GM19023 (cell line): ENCODE results near the gene DLG2.

Experiments used
- ATAC-seq: cut with Tn5 transposase; IDR thresholded peaks from one replicate; pipeline ENCODE4 v1.9.1; 2021; ENCODE audit warnings: mild to moderate bottlenecking, moderate library complexity; ENCODE audit not compliant: unreplicated experiment

The DLG2 gene

DNA sequence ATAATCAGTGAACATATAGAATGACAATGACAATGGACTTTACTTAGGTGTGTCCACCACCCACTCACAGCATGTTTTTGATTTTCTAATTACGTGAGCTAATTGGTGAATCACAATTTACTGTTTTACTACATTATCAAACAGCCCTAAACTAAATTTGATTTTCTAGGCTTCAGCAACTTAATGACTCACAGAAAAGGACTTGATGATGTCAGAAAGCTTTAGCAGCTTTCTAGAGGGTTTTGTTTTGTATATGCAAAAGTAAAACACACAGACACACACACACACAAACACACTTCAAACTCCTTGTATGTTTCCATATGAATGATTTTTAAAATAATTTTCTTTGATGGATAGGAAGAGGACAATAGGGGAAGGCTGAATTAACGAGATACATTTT, 1462.4 kb downstream of the DLG2 start:
- ATAC-seq: no peak

DNA sequence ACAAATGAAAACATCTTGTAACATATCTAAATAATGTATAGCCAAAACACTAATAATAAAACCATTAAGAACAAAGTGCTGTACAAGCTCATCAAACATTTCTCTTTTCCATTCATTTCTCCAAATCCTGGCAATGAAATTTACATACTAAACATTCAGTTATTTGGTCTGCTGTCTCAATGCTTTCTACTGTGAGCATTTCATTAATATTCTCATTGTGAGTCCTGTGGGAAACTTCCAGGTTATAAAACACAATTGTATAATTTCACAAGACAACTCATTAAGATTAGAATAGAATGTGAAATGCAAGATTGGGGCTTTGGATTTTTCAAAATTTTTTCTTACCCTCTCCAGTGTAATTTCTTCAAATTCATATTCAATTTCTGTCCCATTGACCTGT, 1464.0 kb downstream of the DLG2 start:
- ATAC-seq: no peak

DNA sequence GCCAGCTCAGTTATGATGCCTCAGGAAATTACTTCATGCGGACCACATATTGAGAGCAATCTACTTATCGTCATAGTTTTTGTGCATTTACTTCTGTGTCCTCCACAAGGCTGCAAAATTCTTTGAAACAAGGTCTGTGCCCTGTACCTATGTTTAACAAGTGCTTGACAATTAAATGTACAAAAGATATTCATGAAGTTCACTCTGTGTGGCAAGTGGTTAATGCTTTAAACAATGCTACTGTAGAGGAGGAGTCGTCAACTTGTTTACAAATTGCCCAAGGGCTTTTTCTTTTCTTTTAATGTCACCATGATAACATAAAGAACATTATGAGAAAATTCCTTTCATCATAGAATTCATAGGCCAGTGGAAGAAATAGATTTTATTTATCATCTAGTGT, 1469.5 kb downstream of the DLG2 start:
- ATAC-seq: no peak

DNA sequence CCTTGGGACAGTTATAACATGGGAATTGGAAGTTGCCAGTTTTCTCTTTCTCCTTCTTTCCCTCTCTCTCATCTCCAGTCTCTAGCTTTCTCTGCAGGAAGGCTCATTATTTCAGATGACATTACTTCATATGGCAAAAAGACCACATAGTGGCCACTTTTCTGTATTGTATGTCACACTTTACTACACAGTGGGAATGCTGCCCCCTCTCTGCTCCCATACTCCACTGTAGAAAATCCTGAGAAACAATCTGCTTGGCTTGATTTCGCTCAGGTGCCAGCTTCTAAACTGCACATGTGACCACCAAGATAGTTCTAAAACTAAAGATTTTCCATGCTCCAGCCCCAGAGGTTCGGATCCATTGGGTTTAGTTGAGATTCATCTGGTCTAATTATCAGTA, 1480.3 kb downstream of the DLG2 start:
- ATAC-seq: no peak

DNA sequence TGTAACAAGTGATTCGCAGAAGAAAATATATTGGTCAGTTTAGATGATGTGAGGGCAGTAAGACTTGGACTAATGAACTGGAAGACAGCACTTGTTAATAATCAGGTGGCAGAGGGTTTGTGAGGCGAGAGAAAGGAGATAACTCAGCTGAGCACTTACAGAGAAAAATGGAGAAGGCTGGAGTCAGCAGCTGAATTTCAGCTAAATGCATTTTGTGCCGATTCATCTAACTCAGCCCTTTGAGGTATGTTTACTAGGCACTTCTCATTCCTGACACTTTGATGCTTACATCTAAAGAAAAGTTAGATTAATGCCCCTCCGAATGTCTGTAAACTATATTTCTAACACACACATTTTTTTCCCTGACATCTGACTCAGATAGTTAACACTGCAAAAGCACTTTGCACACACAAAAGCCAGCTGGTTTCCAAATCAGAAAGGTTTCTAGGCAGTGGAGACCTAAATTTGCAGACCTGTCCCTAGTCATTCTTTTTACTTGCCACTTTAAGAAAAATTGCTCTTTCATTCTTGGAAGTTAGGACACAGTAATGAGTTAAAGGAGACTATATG, 1481.4 kb downstream of the DLG2 start:
- no peak for ATAC-seq

DNA sequence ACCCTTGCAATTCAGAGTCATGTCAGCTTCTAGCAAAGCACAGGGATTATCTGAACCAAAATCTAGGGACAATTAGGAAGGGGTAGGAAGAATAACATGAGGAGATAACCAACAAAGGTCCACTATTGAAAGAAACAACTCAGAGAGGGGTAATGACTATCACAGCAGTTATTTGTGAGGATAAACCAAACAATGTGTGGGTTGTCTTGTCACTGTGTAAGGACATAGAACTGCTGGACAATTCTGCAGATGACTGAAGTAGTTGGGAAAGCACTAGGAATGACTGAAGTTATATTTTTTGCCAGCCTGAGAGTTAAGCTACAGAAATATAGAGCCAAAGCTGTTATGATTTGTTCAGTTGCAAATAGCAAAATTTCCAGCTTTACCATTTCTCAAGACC, 1482.6 kb downstream of the DLG2 start:
- ATAC-seq: no peak

DNA sequence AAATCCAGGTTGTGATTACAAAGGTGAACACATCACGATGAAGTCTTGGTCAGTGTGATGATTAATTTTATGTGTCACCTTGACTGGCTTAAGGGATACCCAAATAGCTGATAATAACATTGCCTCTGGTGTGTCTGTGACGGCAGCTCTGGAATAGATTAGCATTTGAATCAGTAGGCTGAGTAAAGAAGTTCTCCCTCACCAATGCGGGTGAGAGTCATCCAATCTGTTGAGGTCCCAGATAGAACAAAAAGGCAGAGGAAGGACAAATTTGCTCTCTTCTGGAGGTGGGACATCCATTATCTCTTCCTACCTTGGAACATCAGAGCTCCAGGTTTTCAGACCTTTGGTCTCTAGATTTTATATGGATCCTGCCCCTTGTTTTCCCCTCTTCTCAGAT, 1484.7 kb downstream of the DLG2 start:
- ATAC-seq: no peak

DNA sequence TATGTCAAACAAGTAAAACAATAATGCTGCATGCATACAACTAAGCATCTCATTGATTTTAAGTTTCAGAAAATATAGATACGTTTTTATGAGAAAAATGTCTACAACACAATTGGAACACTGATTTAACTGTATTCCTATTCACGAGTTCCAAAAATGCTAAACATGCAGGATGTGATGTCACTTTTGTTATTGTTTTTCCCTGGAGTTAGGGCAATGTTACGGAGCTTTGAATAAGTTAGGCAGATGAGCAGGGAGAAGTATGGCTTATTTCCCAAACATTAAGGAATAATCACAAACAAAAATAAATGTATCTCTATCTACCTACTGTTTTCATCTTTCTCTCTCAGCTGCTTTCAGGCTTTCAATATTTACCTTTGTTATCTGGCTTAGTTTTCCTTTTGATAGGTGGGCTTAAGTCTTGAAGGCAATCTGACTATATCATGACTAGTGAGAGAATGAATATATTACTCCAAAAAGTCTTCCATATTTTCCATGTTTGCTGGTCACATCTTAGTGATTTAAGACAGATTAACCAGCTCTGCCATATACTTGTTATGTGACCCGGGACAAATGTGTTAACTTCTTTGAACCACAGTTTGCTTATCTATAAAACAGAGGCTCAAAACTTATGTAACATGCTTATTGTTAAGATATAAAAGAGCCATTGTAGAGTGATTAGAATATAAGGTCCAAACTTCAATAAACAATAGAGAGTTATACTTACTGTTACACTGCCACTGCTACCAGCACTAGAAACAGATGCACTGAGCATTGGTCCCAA, 1486.6 kb downstream of the DLG2 start:
- ATAC-seq: no peak

DNA sequence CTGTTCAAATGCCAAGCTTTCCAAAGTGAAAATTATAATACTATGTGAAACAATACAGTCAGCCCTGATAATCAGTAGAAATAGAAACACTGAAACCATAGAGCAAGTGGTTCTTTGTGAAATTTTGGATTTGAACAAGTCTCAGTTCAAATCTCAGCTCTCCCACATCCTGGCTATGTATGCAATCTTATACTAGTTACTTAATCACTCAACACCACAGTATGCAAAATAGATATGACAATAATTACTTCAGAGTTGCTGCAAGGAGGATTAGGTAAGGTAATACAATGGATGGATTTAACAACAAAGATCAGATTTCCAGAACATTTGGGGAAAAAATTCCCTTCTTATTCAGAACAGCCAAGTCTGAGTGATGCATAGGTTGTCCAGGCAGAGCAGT, 1489.2 kb downstream of the DLG2 start:
- ATAC-seq: no peak

DNA sequence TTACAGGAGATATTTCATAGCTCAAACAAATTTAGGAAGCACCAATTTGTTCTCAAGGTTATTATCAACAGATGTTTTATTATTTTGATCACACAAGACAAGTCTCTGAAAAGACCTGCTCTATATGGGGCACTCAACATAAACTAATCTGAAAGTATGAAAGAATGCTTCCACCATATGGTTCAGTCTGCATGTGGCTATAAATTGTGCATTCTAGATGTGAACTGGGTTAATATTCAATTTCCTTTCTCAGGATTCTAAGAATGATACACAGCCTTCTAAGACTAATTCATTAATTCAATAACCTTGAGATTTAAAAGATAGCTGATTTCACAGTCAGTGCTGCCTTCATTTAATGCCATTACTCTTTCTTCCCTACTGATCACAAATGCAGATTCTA, 1489.6 kb downstream of the DLG2 start:
- ATAC-seq: no peak

DNA sequence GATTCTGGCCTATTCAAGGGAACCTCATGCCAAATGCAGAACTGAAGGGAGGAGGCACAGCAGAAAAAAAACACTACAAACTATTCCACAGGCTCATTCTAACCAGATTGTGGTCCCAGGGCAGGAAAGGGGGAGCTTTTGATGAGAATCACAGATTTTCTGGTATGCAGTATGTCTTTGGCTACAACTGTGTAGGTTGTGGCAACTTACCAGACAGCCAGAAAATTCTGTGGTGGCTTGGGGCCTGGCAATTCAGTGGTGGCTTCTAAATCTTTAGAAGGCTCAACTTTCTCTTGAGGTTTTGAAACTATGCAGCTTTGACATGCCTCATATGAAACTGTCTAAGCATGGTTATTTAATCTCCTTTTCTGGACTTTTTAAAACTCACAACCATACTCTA, 1490.2 kb downstream of the DLG2 start:
- no peak for ATAC-seq

DNA sequence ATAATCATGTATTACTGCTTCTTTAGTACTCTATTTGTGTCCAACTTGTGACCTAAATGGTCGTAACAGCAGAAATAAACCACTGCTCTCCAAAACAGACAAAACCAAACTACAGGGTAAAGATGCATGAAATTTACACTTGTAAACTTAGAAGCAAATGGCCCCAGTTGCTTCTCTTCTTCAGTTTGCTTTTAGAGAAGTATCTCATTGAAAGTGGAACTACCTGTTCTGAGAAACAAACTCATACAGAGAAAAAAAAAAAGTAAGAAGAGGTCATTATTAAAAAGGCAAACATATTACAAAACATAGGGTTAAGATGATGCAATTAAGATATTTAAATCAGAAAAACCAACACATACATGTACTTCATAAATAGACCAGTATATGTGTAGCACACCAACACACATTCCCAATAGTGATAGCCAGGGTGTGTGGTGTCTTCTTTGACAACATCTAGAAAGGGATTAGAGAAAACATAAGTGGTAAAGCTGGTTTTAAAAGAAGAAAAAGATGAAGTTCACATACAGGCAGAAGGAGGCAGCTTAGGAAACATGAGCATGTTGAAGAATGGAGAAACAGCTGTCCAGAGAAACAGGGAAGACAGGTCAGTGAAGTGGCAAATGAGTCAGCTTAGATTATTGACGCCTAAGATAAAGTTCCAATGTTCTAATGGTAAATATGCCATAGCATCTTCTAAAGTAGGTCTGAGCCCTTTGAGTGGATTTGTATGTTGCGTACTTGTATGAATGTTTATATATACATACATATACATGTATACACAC, 1496.3 kb downstream of the DLG2 start:
- no peak for ATAC-seq

DNA sequence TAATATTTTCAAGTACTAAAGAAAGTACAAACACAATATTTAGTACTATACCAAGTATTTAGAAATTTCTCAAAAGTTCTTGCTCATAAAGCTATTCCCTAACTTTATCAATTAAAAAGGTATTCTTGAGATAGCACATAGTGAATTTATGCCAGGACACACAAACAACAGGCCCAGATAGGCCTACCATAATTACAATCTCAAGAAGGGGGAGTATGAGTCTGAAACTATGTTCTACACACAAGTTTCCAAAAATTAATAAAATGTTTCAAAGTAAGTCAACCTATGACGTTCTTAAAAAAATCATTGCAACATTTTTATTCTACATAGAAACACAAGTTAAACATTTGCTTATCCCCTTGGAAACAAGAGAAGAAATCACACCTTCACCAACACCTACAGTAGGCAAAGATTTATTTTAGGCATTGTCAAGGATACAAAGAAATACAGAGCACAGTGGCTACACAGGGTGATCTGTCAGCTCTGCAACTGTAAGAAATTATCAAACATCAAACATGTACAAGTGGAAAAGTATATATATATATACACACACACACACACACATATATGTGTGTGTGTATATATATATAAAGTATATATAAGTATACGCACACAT, 1497.1 kb downstream of the DLG2 start:
- ATAC-seq: no peak

DNA sequence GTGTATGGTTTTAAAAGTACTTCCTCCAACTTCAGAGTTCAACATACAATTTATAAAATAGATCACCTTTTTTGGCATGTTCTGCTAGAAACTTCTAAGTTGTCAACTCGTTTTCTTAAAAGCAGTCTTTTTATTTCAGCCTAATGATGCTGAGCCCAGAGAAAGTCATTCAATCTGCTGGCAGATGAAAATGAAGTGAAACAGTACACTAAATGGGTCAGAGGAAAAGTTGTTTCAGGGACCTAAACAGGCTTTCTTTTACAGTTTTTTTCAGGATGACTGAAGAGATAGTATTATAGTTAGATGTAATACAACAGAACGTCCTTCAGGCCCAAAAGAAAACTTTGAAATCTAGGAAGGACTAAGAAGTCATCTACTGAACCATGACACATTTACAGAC, 1498.3 kb downstream of the DLG2 start:
- ATAC-seq: no peak

DNA sequence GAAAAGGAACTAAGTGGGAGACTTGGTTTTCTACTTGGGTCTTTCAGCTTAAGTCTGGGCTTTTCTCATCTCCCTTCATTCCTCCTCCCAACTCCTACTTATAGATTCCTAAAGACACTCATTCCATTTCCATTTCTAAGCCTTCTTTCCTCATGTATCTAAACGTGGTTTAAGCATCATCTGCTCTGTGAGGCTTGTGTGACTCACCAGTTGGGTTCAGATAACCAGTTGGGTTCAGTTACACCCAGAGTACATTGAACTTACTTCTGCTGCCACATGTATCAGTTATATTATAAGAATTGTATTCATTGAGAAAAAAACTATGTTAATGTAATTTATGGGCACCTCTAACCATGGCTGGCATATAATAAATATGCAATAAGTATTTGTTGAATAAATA, 1509.8 kb downstream of the DLG2 start:
- ATAC-seq: no peak

DNA sequence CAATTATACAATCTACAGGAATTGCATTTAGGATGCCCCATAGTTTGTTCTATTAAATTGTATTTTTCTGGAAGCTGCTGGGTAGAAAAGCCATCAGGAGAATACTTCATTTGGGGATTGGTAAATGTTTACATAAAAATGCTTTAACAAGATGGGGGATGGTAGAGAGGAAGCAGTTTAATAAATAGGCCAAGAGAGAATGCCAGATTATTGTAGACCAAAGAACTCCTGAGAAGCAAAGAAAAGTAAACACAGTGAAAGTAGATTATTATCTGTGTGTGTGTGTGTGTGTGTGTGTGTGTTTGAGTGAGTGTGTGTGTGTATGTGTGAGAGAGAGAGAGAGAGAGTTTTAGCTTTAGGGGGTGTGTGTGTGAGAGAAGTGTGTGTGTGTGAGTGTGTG, 1520.6 kb downstream of the DLG2 start:
- ATAC-seq: no peak

DNA sequence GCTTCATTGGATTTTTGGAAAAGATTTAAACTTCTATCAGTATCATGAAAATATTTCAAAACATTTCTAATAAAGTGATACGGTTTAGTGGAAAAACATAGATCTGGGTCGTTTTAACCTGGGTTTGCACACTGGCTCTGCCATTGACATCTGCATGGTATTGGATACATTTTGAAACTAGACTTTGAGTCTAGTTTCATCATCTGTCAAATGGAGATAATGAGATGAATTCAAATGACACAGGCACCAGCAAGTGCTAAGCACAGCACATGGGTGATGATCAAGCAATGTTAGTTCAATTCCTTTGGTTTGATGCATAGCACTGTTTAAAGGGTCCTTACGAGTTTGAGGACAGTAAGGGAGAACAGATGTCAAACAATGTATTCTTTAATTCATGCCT, 1522.0 kb downstream of the DLG2 start:
- ATAC-seq: no peak

DNA sequence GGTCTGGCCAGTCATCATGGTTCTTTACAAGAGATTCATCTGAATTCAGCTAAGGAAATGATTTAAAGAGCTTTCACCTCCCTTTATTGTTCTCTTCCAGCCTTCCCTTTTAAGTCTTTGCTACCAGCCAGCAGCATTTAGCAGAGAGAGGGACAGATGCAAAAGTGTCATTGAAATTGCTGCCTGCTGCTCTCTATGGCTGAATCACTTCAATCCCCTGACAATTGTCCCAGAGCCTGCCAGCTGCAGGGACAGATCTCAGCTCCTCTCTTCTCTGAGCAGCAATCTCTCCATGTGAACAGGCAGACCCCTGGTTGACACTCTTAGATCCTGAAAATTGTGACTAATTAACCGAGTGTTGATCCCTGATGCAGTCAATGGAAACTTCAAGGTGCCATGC, 1524.0 kb downstream of the DLG2 start:
- no peak for ATAC-seq

DNA sequence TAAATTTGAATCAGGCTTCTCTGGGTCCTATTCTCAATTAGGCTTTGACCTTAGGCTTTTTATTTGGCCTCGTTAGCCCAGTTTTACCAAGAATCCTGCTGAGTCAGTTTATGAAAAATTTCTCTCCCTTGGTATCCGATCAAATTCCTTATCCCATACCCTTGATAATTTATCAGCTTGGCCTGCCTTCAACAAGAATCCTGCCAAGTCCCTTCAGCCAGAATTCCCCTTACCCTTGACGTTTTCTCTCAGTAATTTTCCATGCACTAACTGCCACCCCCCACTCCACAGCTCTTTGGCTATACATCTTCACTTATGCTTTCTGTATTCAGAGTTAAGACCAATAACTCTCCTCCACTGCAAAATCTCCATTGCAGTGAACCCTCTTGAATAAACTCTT, 1530.0 kb downstream of the DLG2 start:
- ATAC-seq: no peak

DNA sequence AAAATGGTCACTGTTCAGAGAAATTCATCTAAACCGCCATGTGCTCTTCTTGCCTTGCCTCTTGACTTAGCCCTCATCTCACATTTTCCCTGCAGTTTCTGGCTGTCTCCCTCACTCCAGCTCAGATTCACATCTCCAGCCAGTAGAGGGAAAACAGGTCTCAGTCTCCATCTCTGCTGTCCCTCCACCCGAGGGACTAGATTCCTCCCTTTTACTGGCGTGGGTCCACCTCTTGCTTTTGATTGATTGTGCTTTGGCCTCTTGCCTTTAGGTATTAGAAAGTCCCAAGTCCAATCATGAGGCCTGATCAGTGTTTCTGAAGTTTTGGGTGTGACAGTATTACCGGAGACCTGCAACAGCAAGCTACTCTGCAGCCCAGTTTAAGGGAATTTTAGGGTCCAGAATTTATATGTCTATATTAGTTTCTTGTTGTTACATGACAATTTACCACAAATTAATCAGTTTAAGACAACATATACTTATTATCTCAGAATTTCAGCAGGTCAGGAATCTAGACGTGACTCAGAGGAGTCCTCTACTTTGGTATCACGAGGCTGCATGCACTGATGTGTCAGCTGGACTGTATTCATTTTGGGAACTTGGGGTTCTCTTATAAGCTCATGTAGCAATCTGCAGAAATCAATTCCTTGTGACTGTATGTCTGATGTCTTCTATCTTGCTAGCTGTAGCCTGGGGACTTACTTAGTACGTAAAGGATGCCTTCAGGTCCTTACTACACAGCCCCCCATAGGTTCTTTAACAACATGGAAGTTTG, 1535.7 kb downstream of the DLG2 start:
- no peak for ATAC-seq
